Measurements from ENCODE around the gene FRMPD2. TPM values are rescaled to one million over a fixed set of nuclear protein-coding genes. Genes with fewer than 3 reads are reported as not detected.

The FRMPD2 gene
- polyA plus RNA-seq, 1 donor from 2014 or later: 0.14 TPM

- H3K4me2 ChIP-seq (ENCODE audit: low read length): no peak overlapping the region
- no peak for TF ChIP-seq REST (IDR thresholded peaks at IDR 0.05; ENCODE audit: borderline replicate concordance)
- TF ChIP-seq RAD21 (conservative IDR thresholded peaks at IDR 0.05): no peak
- TF ChIP-seq POLR2AphosphoS5 (IDR thresholded peaks at IDR 0.05): no peak
- no peak for TF ChIP-seq SMC3 (conservative IDR thresholded peaks at IDR 0.05; ENCODE audit: poor library complexity)
- TF ChIP-seq TAF1 (IDR thresholded peaks at IDR 0.05; ENCODE audit: low read depth): no peak
- TF ChIP-seq CTCF (IDR thresholded peaks at IDR 0.05; ENCODE audit: poor library complexity, severe bottlenecking): no peak
- TF ChIP-seq EP300 (conservative IDR thresholded peaks at IDR 0.05; ENCODE audit: poor library complexity, severe bottlenecking): no peak
- TF ChIP-seq MXI1 (conservative IDR thresholded peaks at IDR 0.05; ENCODE audit: poor library complexity, severe bottlenecking): no peak
- TF ChIP-seq EZH2 (IDR thresholded peaks at IDR 0.05; ENCODE audit: borderline replicate concordance, insufficient read depth, low read length, poor library complexity, severe bottlenecking): no peak
- H3F3A ChIP-seq (ENCODE audit: insufficient read depth, low read length, poor library complexity, severe bottlenecking): no peaks in the 10 kb centered on the region
- H3K9ac ChIP-seq (ENCODE audit: low read length): no peak overlapping the region
- no peak overlapping the region for H3K4me3 ChIP-seq (ENCODE audit: low read length)
- no peak overlapping the region for H2AFZ ChIP-seq (ENCODE audit: low read depth, low read length)
- H3K9me2 ChIP-seq (ENCODE audit: insufficient read depth, low read length): no peaks in the 10 kb centered on the region
- H3K27ac ChIP-seq (ENCODE audit: low read length): no peak overlapping the region
- no peaks in the 10 kb centered on the region for H3K27me3 ChIP-seq (ENCODE audit: insufficient read depth, low read depth, low read length)
- H3K79me2 ChIP-seq (replicated peaks; ENCODE audit: insufficient read depth, low read length): no peaks in the 10 kb centered on the region
- H3K9me3 ChIP-seq (ENCODE audit: low read length): no peaks in the 10 kb centered on the region
- H4K20me1 ChIP-seq (ENCODE audit: insufficient read depth): no peaks in the 10 kb centered on the region
- H3K36me3 ChIP-seq (ENCODE audit: insufficient read depth, low read length): no peaks in the 10 kb centered on the region
These were observed 68.6 kb downstream of the FRMPD2 start for GRCh38 chr10:48205918-48206317.

GRCh38 chr10:48199580-48200377 is 74.7 kb downstream of the FRMPD2 start:
- no peaks in the 10 kb centered on the region for H3K79me2 ChIP-seq (replicated peaks; ENCODE audit: insufficient read depth, low read length)
- no peaks in the 10 kb centered on the region for H3K9me2 ChIP-seq (ENCODE audit: insufficient read depth, low read length)
- TF ChIP-seq RAD21 (conservative IDR thresholded peaks at IDR 0.05) (no peak), POLR2AphosphoS5 (IDR thresholded peaks at IDR 0.05) (no peak), TAF1 (IDR thresholded peaks at IDR 0.05; ENCODE audit: low read depth) (no peak), EP300 (conservative IDR thresholded peaks at IDR 0.05; ENCODE audit: poor library complexity, severe bottlenecking) (no peak), REST (IDR thresholded peaks at IDR 0.05; ENCODE audit: borderline replicate concordance) (no peak), SMC3 (conservative IDR thresholded peaks at IDR 0.05; ENCODE audit: poor library complexity) (no peak), MXI1 (conservative IDR thresholded peaks at IDR 0.05; ENCODE audit: poor library complexity, severe bottlenecking) (no peak), EZH2 (IDR thresholded peaks at IDR 0.05; ENCODE audit: borderline replicate concordance, insufficient read depth, low read length, poor library complexity, severe bottlenecking) (no peak), CTCF (IDR thresholded peaks at IDR 0.05; ENCODE audit: poor library complexity, severe bottlenecking) (no peak)
- no peaks in the 10 kb centered on the region for H3K9me3 ChIP-seq (ENCODE audit: low read length)
- no peak overlapping the region for H3K27ac ChIP-seq (ENCODE audit: low read length)
- H3K9ac ChIP-seq (ENCODE audit: low read length): no peak overlapping the region
- H3F3A ChIP-seq (ENCODE audit: insufficient read depth, low read length, poor library complexity, severe bottlenecking): no peaks in the 10 kb centered on the region
- H3K27me3 ChIP-seq (ENCODE audit: insufficient read depth, low read depth, low read length): no peaks in the 10 kb centered on the region
- no peak overlapping the region for H3K4me3 ChIP-seq (ENCODE audit: low read length)
- H3K36me3 ChIP-seq (ENCODE audit: insufficient read depth, low read length): no peaks in the 10 kb centered on the region
- H4K20me1 ChIP-seq (ENCODE audit: insufficient read depth): no peaks in the 10 kb centered on the region
- H3K4me2 ChIP-seq (ENCODE audit: low read length): no peak overlapping the region
- no peak overlapping the region for H2AFZ ChIP-seq (ENCODE audit: low read depth, low read length)
